HepG2 (cell line): ENCODE data around the gene ITLN1. TPM values are rescaled to one million over a fixed set of nuclear protein-coding genes. Genes with fewer than 3 reads are reported as not detected.

Experiments used
- ATAC-seq: fragments of 200-7000 bp; cut with Tn5 transposase; 3 replicates; pipeline ENCODE4 v1.9.1; 2020; ENCODE audit warnings: mild to moderate bottlenecking, moderate library complexity
- BruUV-seq: library from RNA; stranded (reverse); fragments of 400-500 nt; replicated peaks from 2 replicates; lab custom pipeline; 2021; lab: Mats Ljungman, UMichigan
- CTCF ChIA-PET: fragments of 300-600 bp; formaldehyde crosslinking; extraction: SDS; loops from one replicate; lab custom pipeline; 2021; ENCODE audit warnings: low total read pairs, inconsistent platforms, low intra/inter-chr PET ratio; lab: Yijun Ruan, JAX
- POLR2A ChIA-PET: fragments of 350-600 bp; sonication (Branson Sonifier 250); formaldehyde crosslinking; loops from one replicate; lab custom pipeline; 2020; ENCODE audit warnings: antibody characterized with exemption, inconsistent platforms; lab: Yijun Ruan, JAX
- DNase-seq: peaks from one replicate; pipeline ENCODE4 v3.0.0-alpha.2; 2015; ENCODE audit warnings: low spot score
- FAIRE-seq: peaks from 3 replicates; lab custom pipeline; 2011; peaks lifted over from hg19 to GRCh38; lab: Jason Lieb, UNC
- H2AFZ ChIP-seq: one replicate; pipeline ENCODE4 v1.6.1; 2011; ENCODE audit warnings: low read length, inconsistent platforms
- H3K27ac ChIP-seq: fragments of 300-600 bp; 3 replicates; pipeline ENCODE4 v1.8.0; 2011; ENCODE audit warnings: mixed run types, mild to moderate bottlenecking, mixed read lengths, low read length, inconsistent platforms; ENCODE audit not compliant: insufficient read depth; ENCODE audit errors: extremely low read length
- H3K27me3 ChIP-seq, 2 experiments: fragments of 200-600 bp in 1 of 2; 2 replicates in 1 of 2; 3 replicates in 1 of 2; pipeline versions ENCODE4 v1.6.0 to v1.8.0; 2011; ENCODE audit warnings: low read length in 2 of 2, mild to moderate bottlenecking in 2 of 2, moderate library complexity in 2 of 2, inconsistent platforms in 1 of 2; ENCODE audit not compliant: insufficient read depth in 2 of 2, control insufficient read depth in 1 of 2
- H3K36me3 ChIP-seq, 2 experiments: fragments of 200-600 bp in 1 of 2; replicated peaks in 1 of 2; 2 replicates in 1 of 2; 3 replicates in 1 of 2; pipeline versions ENCODE4 v1.5.1 to v1.8.0; 2011; ENCODE audit warnings: low read length in 2 of 2, inconsistent platforms in 1 of 2; ENCODE audit not compliant: insufficient read depth in 2 of 2, control insufficient read depth in 1 of 2
- H3K4me1 ChIP-seq: 2 replicates; pipeline ENCODE4 v1.5.1; 2012; ENCODE audit warnings: low read length, inconsistent platforms; ENCODE audit not compliant: insufficient read depth
- H3K4me2 ChIP-seq: 2 replicates; pipeline ENCODE4 v1.6.0; 2011; ENCODE audit warnings: low read depth, low read length, inconsistent platforms
- H3K4me3 ChIP-seq, 3 experiments: fragments of 200-600 bp in 1 of 3; sonication (generic), shearing (Covaris generic) in 1 of 3; replicated peaks in 1 of 3; 2 replicates each; pipeline ENCODE4 v1.5.1; 2011 to 2016; ENCODE audit warnings: low read length in 3 of 3, inconsistent platforms in 2 of 3, low read depth in 2 of 3, mild to moderate bottlenecking in 2 of 3, control low read depth in 1 of 3, mixed read lengths in 1 of 3; ENCODE audit not compliant: insufficient read depth in 1 of 3
- H3K79me2 ChIP-seq: one replicate; pipeline ENCODE4 v1.6.1; 2011; ENCODE audit warnings: low read length, inconsistent platforms; ENCODE audit not compliant: insufficient read depth
- H3K9ac ChIP-seq: 2 replicates; pipeline ENCODE4 v1.6.0; 2011; ENCODE audit warnings: mild to moderate bottlenecking, low read depth, low read length, inconsistent platforms; ENCODE audit not compliant: insufficient read depth
- H3K9me3 ChIP-seq: 2 replicates; pipeline ENCODE4 v1.5.1; 2012; ENCODE audit warnings: mild to moderate bottlenecking, low read length
- H4K20me1 ChIP-seq: 2 replicates; pipeline ENCODE4 v1.6.0; 2011; ENCODE audit warnings: inconsistent platforms, mild to moderate bottlenecking, low read length, moderate library complexity; ENCODE audit not compliant: insufficient read depth
- EP300 ChIP-seq, 3 experiments: sonication (generic) in 1 of 3; formaldehyde crosslinking in 1 of 3; IDR thresholded peaks; 2 replicates each; pipeline versions ENCODE4 v1.5.1 to v1.6.1; 2011 to 2020; ENCODE audit warnings: low read depth in 2 of 3, low read length in 2 of 3, borderline replicate concordance in 1 of 3, improper control_type of control experiment in 1 of 3, mild to moderate bottlenecking in 1 of 3, missing genetic modification reagents in 1 of 3, moderate library complexity in 1 of 3
- HNF4A ChIP-seq: sonication (generic); formaldehyde crosslinking; IDR thresholded peaks from 2 replicates; pipeline ENCODE4 v1.4.0; 2020; ENCODE audit warnings: missing genetic modification reagents
- HNF4G ChIP-seq, 2 experiments: sonication (generic) in 1 of 2; formaldehyde crosslinking in 1 of 2; IDR thresholded peaks; 2 replicates each; pipeline versions ENCODE4 v1.4.0 to v1.6.1; 2011 to 2020; ENCODE audit warnings: borderline replicate concordance in 2 of 2, low read depth in 2 of 2, mild to moderate bottlenecking in 2 of 2, low read length in 1 of 2, missing genetic modification reagents in 1 of 2, moderate library complexity in 1 of 2
- MIXL1 ChIP-seq: IDR thresholded peaks from 2 replicates; pipeline ENCODE4 v1.6.1; 2016
- MLLT10 ChIP-seq: sonication (generic); formaldehyde crosslinking; IDR thresholded peaks from 2 replicates; pipeline ENCODE4 v1.4.0; 2020; ENCODE audit warnings: missing genetic modification reagents
- NR2F6 ChIP-seq, 2 experiments: IDR thresholded peaks; 2 replicates each; pipeline ENCODE4 v1.6.1; 2016; ENCODE audit warnings: antibody characterized with exemption in 1 of 2, mild to moderate bottlenecking in 1 of 2
- PHF21A ChIP-seq: sonication (generic); formaldehyde crosslinking; IDR thresholded peaks from 2 replicates; pipeline ENCODE4 v1.5.0; 2020; ENCODE audit warnings: mild to moderate bottlenecking, missing genetic modification reagents
- PITX1 ChIP-seq: sonication (generic); formaldehyde crosslinking; IDR thresholded peaks from 2 replicates; pipeline ENCODE4 v1.5.1; 2020; ENCODE audit warnings: mild to moderate bottlenecking, missing genetic modification reagents
- RBFOX2 ChIP-seq: fragments of 200-400 bp; formaldehyde crosslinking; IDR thresholded peaks from 2 replicates; pipeline ENCODE4 v1.6.1; 2017; ENCODE audit warnings: low read depth, mild to moderate bottlenecking, low read length
- SOX6 ChIP-seq, 2 experiments: fragments of 450-650 bp in 1 of 2; sonication (generic) in 1 of 2; formaldehyde crosslinking in 1 of 2; IDR thresholded peaks; 2 replicates each; pipeline versions ENCODE4 v1.4.0 to v1.6.1; 2017 to 2020; ENCODE audit warnings: antibody characterized with exemption in 1 of 2, mild to moderate bottlenecking in 1 of 2, missing genetic modification reagents in 1 of 2
- STAG1 ChIP-seq: sonication (generic); formaldehyde crosslinking; IDR thresholded peaks from 2 replicates; pipeline ENCODE4 v1.4.0; 2020; ENCODE audit warnings: missing genetic modification reagents
- TCF7 ChIP-seq: sonication (generic); IDR thresholded peaks from 2 replicates; pipeline ENCODE4 v1.6.1; 2016; ENCODE audit warnings: antibody characterized with exemption, low read depth
- TCF7L2 ChIP-seq: IDR thresholded peaks from 2 replicates; pipeline ENCODE4 v1.6.1; 2011; ENCODE audit warnings: mild to moderate bottlenecking, low read depth, low read length, moderate library complexity
- ZNF12 ChIP-seq: sonication (generic); formaldehyde crosslinking; IDR thresholded peaks from 2 replicates; pipeline ENCODE4 v1.5.0; 2020; ENCODE audit warnings: missing genetic modification reagents
- ZNF605 ChIP-seq: sonication (generic); formaldehyde crosslinking; IDR thresholded peaks from 2 replicates; pipeline ENCODE4 v1.8.0; 2022; ENCODE audit warnings: mild to moderate bottlenecking, missing genetic modification reagents
- in situ Hi-C: cut with HindIII; loops from 2 replicates; pipeline ENCODE4 v1.10.0; 2017; ENCODE audit warnings: low pct_unique_long_range_greater_than_20kb; ENCODE audit not compliant: extremely low pct_ligation_motif_present
- intact Hi-C: fragments of 100-400 bp; cut with micrococcal nuclease; formaldehyde crosslinking; loops from one replicate; pipeline ENCODE4 v1.10.0; 2022; ENCODE audit not compliant: unreplicated experiment
- polyA plus RNA-seq, 8 experiments: library from polyadenylated mRNA; depleted of rRNA in 3 of 8; stranded (reverse) in 7 of 8; unstranded in 1 of 8; fragments of >200 nt; fragmentation: Illumina TruSeq in 4 of 8; extraction: Trizol in 4 of 8; gene quantifications; 2 replicates each; pipeline versions ENCODE4 v1.2.1 to v1.2.3, GENCODE V29; 2011 to 2016; ENCODE audit warnings: low read depth in 4 of 8, missing spikeins in 1 of 8, mixed read lengths in 1 of 8; ENCODE audit not compliant: insufficient read depth in 1 of 8
- total RNA-seq, 5 experiments: library from RNA; depleted of rRNA; stranded (reverse); fragments of >200 nt; fragmentation: Illumina TruSeq; extraction: Trizol; gene quantifications; 2 replicates each; pipeline ENCODE4 v1.2.3, GENCODE V29; 2016; ENCODE audit warnings: low read depth in 1 of 5
- TF ChIP-seq, protein P1 (sequence below): sonication (generic); formaldehyde crosslinking; conservative IDR thresholded peaks from 2 replicates; pipeline ENCODE4 v1.4.0; 2020; ENCODE audit warnings: mild to moderate bottlenecking, missing genetic modification reagents, moderate library complexity

ITLN1 gene
- total and polyA plus RNA-seq, 2 of the 13 experiments (the other 11 are each of a cell fraction or from before 2014, with no cell fraction given), result not detected

DNA sequence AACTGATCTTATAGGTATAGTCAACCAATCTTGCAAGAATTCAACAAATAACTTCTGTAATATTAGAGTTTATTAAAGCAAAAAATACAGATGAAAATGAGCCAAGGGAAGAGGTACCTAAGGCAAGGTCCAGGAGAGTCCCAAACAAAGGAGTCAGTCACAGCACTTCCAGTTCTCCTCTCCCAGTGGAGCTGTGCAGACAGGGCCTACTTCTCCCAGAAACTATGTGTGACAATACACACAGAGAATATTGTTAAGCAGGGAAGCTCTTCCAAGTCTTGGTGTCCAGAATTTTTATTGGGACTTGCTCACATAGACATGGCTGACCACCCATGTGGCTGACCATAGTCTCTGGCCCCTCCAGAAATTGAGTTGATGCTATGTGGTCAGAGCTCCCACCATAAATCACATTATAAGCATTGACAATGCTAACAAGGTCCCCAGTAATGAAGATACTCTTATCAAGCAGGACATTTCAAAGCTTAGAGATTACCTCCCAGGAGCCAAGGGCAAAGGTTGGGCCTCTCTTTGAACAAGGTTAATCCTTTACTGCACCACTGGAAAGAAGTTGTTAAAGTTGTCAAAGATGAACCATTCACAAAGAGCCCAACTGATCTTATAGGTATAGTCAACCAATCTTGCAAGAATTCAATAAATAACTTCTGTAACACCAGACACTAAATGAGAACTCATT lies 18.8 kb downstream of the ITLN1 start:
- H3K4me3 ChIP-seq, result peak overlapping the region in 1 of 3 experiments; percentile 15; a peak in 2 of 6 replicates
- H3K27me3 ChIP-seq, result no peaks in the 10 kb centered on the region
- intact Hi-C loops, result no loop called here
- peak; percentile 84 for ATAC-seq
- H4K20me1 ChIP-seq, result no peaks in the 10 kb centered on the region
- no peak overlapping the region for H2AFZ ChIP-seq
- H3K79me2 ChIP-seq, result no peaks in the 10 kb centered on the region
- H3K9me3 ChIP-seq, result no peaks in the 10 kb centered on the region
- TF ChIP-seq SOX6 (IDR thresholded peaks at IDR 0.05), result no peak
- TF ChIP-seq SOX6 (CRISPR knock-in tag; IDR thresholded peaks at IDR 0.05), result peak; percentile 15; the same call in 1 of the 2 replicates
- peak; percentile 59; the same call in 1 of the 2 replicates for TF ChIP-seq ZNF12 (CRISPR knock-in tag)
- TF ChIP-seq TCF7, result peak; percentile 38; the same call in 1 of the 2 replicates
- peak; percentile 86 for TF ChIP-seq PITX1 (CRISPR knock-in tag)
- peak; percentile 28; the same call in 1 of the 2 replicates for TF ChIP-seq NR2F6 (IDR thresholded peaks at IDR 0.05)
- no peak for TF ChIP-seq NR2F6 (CRISPR knock-in tag; IDR thresholded peaks at IDR 0.05)
- TF ChIP-seq TCF7L2, result 0 out of 2 replicates have a peak, but pooled peaks have one; percentile 37
- TF ChIP-seq RBFOX2, result 0 out of 2 replicates have a peak, but pooled peaks have one; percentile 38
- peak; percentile 57 for TF ChIP-seq HNF4A (CRISPR knock-in tag)
- TF ChIP-seq EP300 (IDR thresholded peaks at IDR 0.05; ENCODE audit: low read depth in 2 of 2, low read length in 2 of 2), result peak in 1 of 2 experiments; percentile 48; a peak in 1 of 4 replicates
- no peak for TF ChIP-seq EP300 (CRISPR knock-in tag; IDR thresholded peaks at IDR 0.05; ENCODE audit: borderline replicate concordance)
- TF ChIP-seq PHF21A (CRISPR knock-in tag), result 0 out of 2 replicates have a peak, but pooled peaks have one; percentile 12
- no peak for TF ChIP-seq ZNF605 (CRISPR knock-in tag)
- no peak for TF ChIP-seq MLLT10 (CRISPR knock-in tag)
- TF ChIP-seq MIXL1 (CRISPR knock-in tag), result no peak
- TF ChIP-seq, protein P1, sequence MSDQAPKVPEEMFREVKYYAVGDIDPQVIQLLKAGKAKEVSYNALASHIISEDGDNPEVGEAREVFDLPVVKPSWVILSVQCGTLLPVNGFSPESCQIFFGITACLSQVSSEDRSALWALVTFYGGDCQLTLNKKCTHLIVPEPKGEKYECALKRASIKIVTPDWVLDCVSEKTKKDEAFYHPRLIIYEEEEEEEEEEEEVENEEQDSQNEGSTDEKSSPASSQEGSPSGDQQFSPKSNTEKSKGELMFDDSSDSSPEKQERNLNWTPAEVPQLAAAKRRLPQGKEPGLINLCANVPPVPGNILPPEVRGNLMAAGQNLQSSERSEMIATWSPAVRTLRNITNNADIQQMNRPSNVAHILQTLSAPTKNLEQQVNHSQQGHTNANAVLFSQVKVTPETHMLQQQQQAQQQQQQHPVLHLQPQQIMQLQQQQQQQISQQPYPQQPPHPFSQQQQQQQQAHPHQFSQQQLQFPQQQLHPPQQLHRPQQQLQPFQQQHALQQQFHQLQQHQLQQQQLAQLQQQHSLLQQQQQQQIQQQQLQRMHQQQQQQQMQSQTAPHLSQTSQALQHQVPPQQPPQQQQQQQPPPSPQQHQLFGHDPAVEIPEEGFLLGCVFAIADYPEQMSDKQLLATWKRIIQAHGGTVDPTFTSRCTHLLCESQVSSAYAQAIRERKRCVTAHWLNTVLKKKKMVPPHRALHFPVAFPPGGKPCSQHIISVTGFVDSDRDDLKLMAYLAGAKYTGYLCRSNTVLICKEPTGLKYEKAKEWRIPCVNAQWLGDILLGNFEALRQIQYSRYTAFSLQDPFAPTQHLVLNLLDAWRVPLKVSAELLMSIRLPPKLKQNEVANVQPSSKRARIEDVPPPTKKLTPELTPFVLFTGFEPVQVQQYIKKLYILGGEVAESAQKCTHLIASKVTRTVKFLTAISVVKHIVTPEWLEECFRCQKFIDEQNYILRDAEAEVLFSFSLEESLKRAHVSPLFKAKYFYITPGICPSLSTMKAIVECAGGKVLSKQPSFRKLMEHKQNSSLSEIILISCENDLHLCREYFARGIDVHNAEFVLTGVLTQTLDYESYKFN (CRISPR knock-in tag), result 0 out of 2 replicates have a peak, but pooled peaks have one; percentile 13
- TF ChIP-seq HNF4G (IDR thresholded peaks at IDR 0.05; ENCODE audit: borderline replicate concordance, low read depth, low read length), result peak; percentile 38; the same call in 1 of the 2 replicates
- no peak for TF ChIP-seq HNF4G (CRISPR knock-in tag; IDR thresholded peaks at IDR 0.05; ENCODE audit: borderline replicate concordance, low read depth)
- TF ChIP-seq STAG1 (CRISPR knock-in tag), result no peak
- FAIRE-seq, result peak; percentile 81
- H3K27ac ChIP-seq, result peak overlapping the region; percentile 2
- H3K4me2 ChIP-seq, result peak overlapping the region; percentile 38
- CTCF ChIA-PET, result no interaction called here
- POLR2A ChIA-PET, result no interaction called here
- in situ Hi-C loops, result no loop called here
- no TSS peak for BruUV-seq
- H3K36me3 ChIP-seq, result no peaks in the 10 kb centered on the region
- peak; percentile 20 for DNase-seq
- H3K4me1 ChIP-seq, result peaks cover 28% of the 10 kb centered on the region
- no peak overlapping the region for H3K9ac ChIP-seq
